Naive thymus-derived CD4-positive, alpha-beta T cell (primary cell): Measurements from ENCODE around the gene CYP1A2. TPM values are rescaled to one million over a fixed set of nuclear protein-coding genes. Genes with fewer than 3 reads are reported as not detected.

Source experiments
- ATAC-seq: fragments of 150-1000 bp; cut with Tn5 transposase; 2 replicates; pipeline ENCODE4 v1.10.0; 2021; ENCODE audit warnings: mild to moderate bottlenecking, moderate library complexity
- CTCF ChIA-PET: fragments of 350-600 bp; sonication (Branson Sonifier 250); formaldehyde crosslinking; loops from one replicate; lab custom pipeline; 2021; ENCODE audit warnings: antibody characterized with exemption; lab: Charles Lee
- POLR2A ChIA-PET: fragments of 350-600 bp; sonication (Branson Sonifier 250); formaldehyde crosslinking; loops from one replicate; lab custom pipeline; 2021; ENCODE audit warnings: antibody characterized with exemption, inconsistent platforms; lab: Charles Lee
- DNase-seq, 9 donors: peaks; one replicate each; pipeline versions ENCODE4 v3.0.0 to v3.0.0-alpha.2; 2020 to 2022; ENCODE audit warnings: mixed read lengths in 1 of 9
- H3K27ac ChIP-seq: one replicate; pipeline ENCODE4 v1.7.0; 2013; ENCODE audit warnings: mild to moderate bottlenecking, low read depth, low read length, moderate library complexity
- H3K27me3 ChIP-seq, 2 donors: one replicate each; pipeline ENCODE4 v1.7.0; 2013; ENCODE audit warnings: low read length in 2 of 2, mild to moderate bottlenecking in 2 of 2, moderate library complexity in 2 of 2; ENCODE audit not compliant: control insufficient read depth in 2 of 2, insufficient read depth in 2 of 2
- H3K36me3 ChIP-seq, 3 experiments: 1 replicate in 2 of 3; 2 replicates in 1 of 3; pipeline ENCODE4 v1.7.0; 2013; ENCODE audit warnings: low read length in 3 of 3, mild to moderate bottlenecking in 3 of 3, moderate library complexity in 1 of 3; ENCODE audit not compliant: insufficient read depth in 3 of 3, control insufficient read depth in 2 of 3
- H3K4me1 ChIP-seq, 2 donors: one replicate each; pipeline ENCODE4 v1.7.0; 2013; ENCODE audit warnings: low read length in 2 of 2, mild to moderate bottlenecking in 2 of 2, moderate library complexity in 1 of 2; ENCODE audit not compliant: control insufficient read depth in 2 of 2, insufficient read depth in 2 of 2
- H3K4me3 ChIP-seq: 2 replicates; pipeline ENCODE4 v1.7.0; 2013; ENCODE audit warnings: mild to moderate bottlenecking, low read length
- H3K9me3 ChIP-seq, 3 experiments: 1 replicate in 2 of 3; 2 replicates in 1 of 3; pipeline ENCODE4 v1.7.0; 2013; ENCODE audit warnings: low read length in 3 of 3; ENCODE audit not compliant: control insufficient read depth in 2 of 3
- H3K27ac Mint-ChIP-seq, 9 donors: one replicate each; pipeline ENCODE4 v1.8.0; 2020 to 2022; ENCODE audit warnings: mixed read lengths in 9 of 9, mild to moderate bottlenecking in 8 of 9, moderate library complexity in 5 of 9, inconsistent platforms in 2 of 9
- H3K27me3 Mint-ChIP-seq, 5 donors: one replicate each; pipeline ENCODE4 v1.8.0; 2021 to 2022; ENCODE audit warnings: mixed read lengths in 5 of 5, mild to moderate bottlenecking in 1 of 5
- H3K36me3 Mint-ChIP-seq, 5 donors: one replicate each; pipeline ENCODE4 v1.8.0; 2020 to 2022; ENCODE audit warnings: mixed read lengths in 5 of 5, mild to moderate bottlenecking in 3 of 5, inconsistent platforms in 1 of 5
- H3K4me1 Mint-ChIP-seq, 7 donors: one replicate each; pipeline ENCODE4 v1.8.0; 2020 to 2022; ENCODE audit warnings: mixed read lengths in 7 of 7, mild to moderate bottlenecking in 3 of 7, inconsistent platforms in 1 of 7
- H3K4me3 Mint-ChIP-seq, 10 donors: one replicate each; pipeline ENCODE4 v1.8.0; 2020 to 2022; ENCODE audit warnings: mild to moderate bottlenecking in 10 of 10, mixed read lengths in 10 of 10, moderate library complexity in 6 of 10, inconsistent platforms in 2 of 10
- H3K9me3 Mint-ChIP-seq, 11 donors: one replicate each; pipeline ENCODE4 v1.8.0; 2020 to 2022; ENCODE audit warnings: mixed read lengths in 11 of 11, mild to moderate bottlenecking in 4 of 11, inconsistent platforms in 1 of 11, moderate library complexity in 1 of 11
- intact Hi-C, 2 donors: fragments of 100-400 bp; cut with micrococcal nuclease; formaldehyde crosslinking; loops; one replicate each; pipeline ENCODE4 v1.15.1; 2023
- polyA plus RNA-seq, 2 donors: library from polyadenylated mRNA; unstranded; fragments of 300-500 nt; fragmentation: Illumina TruSeq; gene quantifications; one replicate each; pipeline ENCODE4 v1.2.3, GENCODE V29; 2021
- total RNA-seq, 6 experiments: library from RNA in 5 of 6; stranded (reverse) in 5 of 6; gene quantifications; 1 replicate in 5 of 6; 2 replicates in 1 of 6; pipeline ENCODE4 v1.2.3 and lab custom pipeline; 2021 to 2026

Gene CYP1A2
- total and polyA plus RNA-seq, 7 experiments from 2014 or later: not detected

GRCh38 chr15:74788042-74788682 lies 39.5 kb downstream of the CYP1A2 start:
- ATAC-seq (no peak), DNase-seq (no peak)
- POLR2A ChIA-PET: interaction anchor here (1.0 to 28.9 kb wide), 8 partner anchors 8 to 837 kb away, joined by 3 to 1077 read pairs (median 9); partner anchors contain the start of genes CLK3, CSK, SNUPN and ULK3
- Mint-ChIP-seq H3K4me3 (peak overlapping the region; percentile 87 to 97 (median 93)), H3K27ac (peak overlapping the region; percentile 95 to 99 (median 98)), H3K27me3 (no peaks in the 10 kb centered on the region), H3K36me3 (peaks cover 0 to 69% (median 7%) of the 10 kb centered on the region in 5 donors), H3K4me1 (peaks cover 59 to 86% (median 82%) of the 10 kb centered on the region in 7 donors), H3K9me3 (peaks cover 0 to 2% (median 0%) of the 10 kb centered on the region in 11 donors)
- Histone ChIP-seq H3K4me3 (peak overlapping the region; percentile 85), H3K27me3 (no peaks in the 10 kb centered on the region), H3K4me1 (peaks cover 73 to 79% of the 10 kb centered on the region in 2 donors), H3K36me3 (peaks cover 0 to under 1% (median 0%) of the 10 kb centered on the region in 3 experiments), H3K9me3 (no peaks in the 10 kb centered on the region), H3K27ac (peak overlapping the region; percentile 92)
- CTCF ChIA-PET: interaction anchor here (0.6 to 26.1 kb wide), 9 partner anchors 8 to 837 kb away, joined by 3 to 1110 read pairs (median 4); partner anchors contain the start of genes CSK, SNUPN and ULK3
- intact Hi-C loops: loop anchor here (1.0 to 10.0 kb wide), 13 partner anchors 8 to 857 kb away; partner anchors contain the start of genes C15orf39 (in 2 of the 2), MPI (in 2 of the 2), ARID3B (in 1 of the 2) and CLK3 (in 1 of the 2)

- ChIA-PET CTCF (interaction anchor here (0.6 to 26.1 kb wide), 6 partner anchors 10 to 171 kb away, joined by 3 to 1110 read pairs (median 6); partner anchors contain the start of genes CSK and ULK3), POLR2A (interaction anchor here (1.1 to 28.9 kb wide), 7 partner anchors 8 to 837 kb away, joined by 3 to 1077 read pairs (median 13); partner anchors contain the start of genes CLK3, CSK, SNUPN and ULK3)
- H3K36me3 ChIP-seq: no peaks in the 10 kb centered on the region
- Mint-ChIP-seq H3K27me3 (no peaks in the 10 kb centered on the region), H3K36me3 (peaks cover 0 to 63% (median 7%) of the 10 kb centered on the region in 5 donors), H3K27ac (peak overlapping the region; percentile 95 to 99 (median 98)), H3K4me1 (peaks cover 56 to 91% (median 86%) of the 10 kb centered on the region in 7 donors), H3K9me3 (peaks cover 0 to 2% (median 0%) of the 10 kb centered on the region in 11 donors), H3K4me3 (peak overlapping the region; percentile 87 to 97 (median 93))
- H3K4me1 ChIP-seq: peaks cover 78 to 85% of the 10 kb centered on the region in 2 donors
- H3K27me3 ChIP-seq: no peaks in the 10 kb centered on the region
- peak overlapping the region; percentile 85 for H3K4me3 ChIP-seq
- intact Hi-C loops: loop anchor here (1.0 to 10.0 kb wide), 13 partner anchors 8 to 856 kb away; partner anchors contain the start of genes C15orf39 (in 2 of the 2), MPI (in 2 of the 2), ARID3B (in 1 of the 2) and CLK3 (in 1 of the 2)
- peak; percentile 15 for ATAC-seq
- no peaks in the 10 kb centered on the region for H3K9me3 ChIP-seq
- DNase-seq: peak in 8 of 9 donors; percentile 60 to 71 (median 68)
- H3K27ac ChIP-seq: peak overlapping the region; percentile 92
Measured at GRCh38 chr15:74788683-74789151, 40.1 kb downstream of the CYP1A2 start.

- ChIA-PET CTCF (interaction anchor here (0.6 to 26.1 kb wide), 4 partner anchors 9 to 631 kb away, joined by 3 to 1110 read pairs (median 24); partner anchors contain the start of gene CSK), POLR2A (interaction anchor here (0.6 to 28.9 kb wide), 3 partner anchors 8 to 98 kb away, joined by 3 to 1077 read pairs (median 1077); partner anchors contain the start of gene CSK)
- Mint-ChIP-seq H3K36me3 (peaks cover 0 to 59% (median 7%) of the 10 kb centered on the region in 5 donors), H3K9me3 (peaks cover 0 to 2% (median 0%) of the 10 kb centered on the region in 11 donors), H3K27ac (peak overlapping the region; percentile 95 to 99 (median 98)), H3K27me3 (no peaks in the 10 kb centered on the region), H3K4me3 (peak overlapping the region; percentile 87 to 97 (median 93)), H3K4me1 (peaks cover 54 to 92% (median 87%) of the 10 kb centered on the region in 7 donors)
- Histone ChIP-seq H3K4me3 (peak overlapping the region; percentile 85), H3K36me3 (no peaks in the 10 kb centered on the region), H3K27me3 (no peaks in the 10 kb centered on the region), H3K4me1 (peaks cover 83 to 90% of the 10 kb centered on the region in 2 donors), H3K27ac (peak overlapping the region; percentile 92), H3K9me3 (no peaks in the 10 kb centered on the region)
- intact Hi-C loops: loop anchor here (5.0 to 10.0 kb wide), 10 partner anchors 83 to 856 kb away; partner anchors contain the start of genes C15orf39 (in 2 of the 2), MPI (in 2 of the 2), ARID3B (in 1 of the 2) and CLK3 (in 1 of the 2)
- no peak for ATAC-seq
- DNase-seq: peak in 2 of 9 donors; percentile 31 to 46
Measured at GRCh38 chr15:74789171-74789631, 40.6 kb downstream of the CYP1A2 start.

GRCh38 chr15:74789741-74790079 lies 41.1 kb downstream of the CYP1A2 start:
- ChIA-PET POLR2A (interaction anchor here (0.6 to 28.9 kb wide), 3 partner anchors 7 to 98 kb away, joined by 3 to 1077 read pairs (median 1077); partner anchors contain the start of gene CSK), CTCF (interaction anchor here (0.6 to 26.1 kb wide), 4 partner anchors 13 to 630 kb away, joined by 3 to 1110 read pairs (median 3); partner anchors contain the start of gene CSK)
- intact Hi-C loops: loop anchor here (5.0 to 10.0 kb wide), 10 partner anchors 83 to 855 kb away; partner anchors contain the start of genes C15orf39 (in 2 of the 2), MPI (in 2 of the 2), ARID3B (in 1 of the 2) and CLK3 (in 1 of the 2)
- Histone ChIP-seq H3K27me3 (no peaks in the 10 kb centered on the region), H3K9me3 (no peaks in the 10 kb centered on the region), H3K4me3 (peak overlapping the region; percentile 85), H3K36me3 (no peaks in the 10 kb centered on the region), H3K27ac (peak overlapping the region; percentile 92), H3K4me1 (peaks cover 84 to 95% of the 10 kb centered on the region in 2 donors)
- ATAC-seq (no peak), DNase-seq (no peak)
- Mint-ChIP-seq H3K27ac (peak overlapping the region; percentile 95 to 99 (median 98)), H3K4me3 (peak overlapping the region; percentile 87 to 97 (median 93)), H3K4me1 (peaks cover 53 to 94% (median 88%) of the 10 kb centered on the region in 7 donors), H3K36me3 (peaks cover 0 to 54% (median 7%) of the 10 kb centered on the region in 5 donors), H3K27me3 (no peaks in the 10 kb centered on the region), H3K9me3 (peaks cover 0 to 2% (median 0%) of the 10 kb centered on the region in 11 donors)

GRCh38 chr15:74790080-74790916 lies 41.7 kb downstream of the CYP1A2 start:
- peaks cover 53 to 94% (median 88%) of the 10 kb centered on the region in 7 donors for H3K4me1 Mint-ChIP-seq
- no peak for ATAC-seq
- intact Hi-C loops: no loop called here
- H3K27ac Mint-ChIP-seq: peak overlapping the region; percentile 95 to 99 (median 98)
- POLR2A ChIA-PET: interaction anchor here (24.4 to 28.9 kb wide), 2 partner anchors 7 to 11 kb away, joined by 1077 read pairs; partner anchors contain the start of gene CSK
- peak overlapping the region; percentile 92 for H3K27ac ChIP-seq
- H3K4me3 Mint-ChIP-seq: peak overlapping the region; percentile 87 to 97 (median 93)
- H3K27me3 Mint-ChIP-seq: no peaks in the 10 kb centered on the region
- peak in 1 of 9 donors; percentile 59 for DNase-seq
- peaks cover 0 to 51% (median 5%) of the 10 kb centered on the region in 5 donors for H3K36me3 Mint-ChIP-seq
- no peaks in the 10 kb centered on the region for H3K36me3 ChIP-seq
- CTCF ChIA-PET: interaction anchor here (0.6 to 26.1 kb wide), 3 partner anchors 9 to 155 kb away, joined by 3 to 1110 read pairs (median 3); partner anchors contain the start of gene CSK
- H3K9me3 ChIP-seq: no peaks in the 10 kb centered on the region
- H3K27me3 ChIP-seq: no peaks in the 10 kb centered on the region
- H3K4me3 ChIP-seq: peak overlapping the region; percentile 85
- H3K9me3 Mint-ChIP-seq: peaks cover 0 to 2% (median 0%) of the 10 kb centered on the region in 11 donors
- H3K4me1 ChIP-seq: peaks cover 84 to 97% of the 10 kb centered on the region in 2 donors
